ENCODE results near the gene NAV2.

The NAV2 gene

GRCh38 chr11:19980957-19981669 is 268.5 kb downstream of the NAV2 start:
- DNase-seq (ENCODE audit: low read depth) = peak; percentile 73
- no peak for TF ChIP-seq CTCF (IDR thresholded peaks at IDR 0.05; ENCODE audit: low read length, missing control alignments)
- no peak overlapping the region for H3K4me3 ChIP-seq (replicated peaks; ENCODE audit: low read depth, low read length)

- no peak for TF ChIP-seq CTCF (IDR thresholded peaks at IDR 0.05; ENCODE audit: low read length, missing control alignments)
- peak; percentile 48 for DNase-seq (ENCODE audit: low read depth)
- H3K4me3 ChIP-seq (replicated peaks; ENCODE audit: low read depth, low read length) = no peak overlapping the region
Observed at GRCh38 chr11:19982774-19983495, 270.3 kb downstream of the NAV2 start.

GRCh38 chr11:19984048-19984742 is 271.6 kb downstream of the NAV2 start:
- TF ChIP-seq CTCF (IDR thresholded peaks at IDR 0.05; ENCODE audit: low read length, missing control alignments) = no peak
- H3K4me3 ChIP-seq (replicated peaks; ENCODE audit: low read depth, low read length) = no peak overlapping the region
- no peak for DNase-seq (ENCODE audit: low read depth)

- TF ChIP-seq CTCF (IDR thresholded peaks at IDR 0.05; ENCODE audit: low read length, missing control alignments) = no peak
- no peak overlapping the region for H3K4me3 ChIP-seq (replicated peaks; ENCODE audit: low read depth, low read length)
- DNase-seq (ENCODE audit: low read depth) = no peak
Observed at GRCh38 chr11:19985111-19985510, 272.5 kb downstream of the NAV2 start.

GRCh38 chr11:19987331-19987801 is 274.7 kb downstream of the NAV2 start:
- H3K4me3 ChIP-seq (replicated peaks; ENCODE audit: low read depth, low read length) = no peak overlapping the region
- TF ChIP-seq CTCF (IDR thresholded peaks at IDR 0.05; ENCODE audit: low read length, missing control alignments) = no peak
- DNase-seq (ENCODE audit: low read depth) = no peak

GRCh38 chr11:19988598-19988997 is 276.0 kb downstream of the NAV2 start:
- peak; percentile 91 for DNase-seq (ENCODE audit: low read depth)
- TF ChIP-seq CTCF (IDR thresholded peaks at IDR 0.05; ENCODE audit: low read length, missing control alignments) = no peak
- no peak overlapping the region for H3K4me3 ChIP-seq (replicated peaks; ENCODE audit: low read depth, low read length)

All from fibroblast of pulmonary artery (primary cell).